Heart left ventricle (tissue), 13 donors: Measurements from ENCODE around the gene DHX57.

Source experiments
- POLR2A ChIP-seq, 2 donors: fragments of 450-650 bp; IDR thresholded peaks; one replicate each; pipeline ENCODE4 v1.6.1; 2017; ENCODE audit warnings: antibody characterized with exemption in 2 of 2, mild to moderate bottlenecking in 2 of 2, moderate library complexity in 2 of 2
- TF ChIP-seq, protein P1 (sequence below), 12 donors: fragments of 200-600 bp; sonication (generic) in 4 of 12; IDR thresholded peaks; one replicate each; pipeline versions ENCODE4 v1.5.0 to v1.8.0; 2018 to 2022; ENCODE audit warnings: antibody characterized with exemption in 12 of 12, mild to moderate bottlenecking in 5 of 12
- donor health status: ischemic (EF 13 %, LVEDD 7.1; RV severe dilation, severe dysfunction).
- donor health status: DM: no; HTN: yes; CAD: no.
- donor health status: DM: no; HTN: no; CAD: no.
- donor health status: ischemic (EF 25% LVEDD 6.9; RV normal size, moderate dysfunction).
- donor health status: ischemic (EF 25% LVEDD 5.7; RV mildly dilated, moderate dysfunction).
- donor health status: ischemic (EF 35%, LVEDD 5.7; RV mildly dilated, moderate dysfunction).
- donor health status: nonischemic (EF 11% LVEDD 7.7; RV severe dilation, severe dysfunction).
- donor health status: DM: yes; HTN: yes; CAD: no.
- donor health status: PGD.
- donor health status: ischemic (EF 29% LVEDD 5.4; RV normal size, mild dysfunction).
- donor health status: nonischemic (EF 23%, LVEDD 6.1; RV moderate dilation, normal function).

DNA sequence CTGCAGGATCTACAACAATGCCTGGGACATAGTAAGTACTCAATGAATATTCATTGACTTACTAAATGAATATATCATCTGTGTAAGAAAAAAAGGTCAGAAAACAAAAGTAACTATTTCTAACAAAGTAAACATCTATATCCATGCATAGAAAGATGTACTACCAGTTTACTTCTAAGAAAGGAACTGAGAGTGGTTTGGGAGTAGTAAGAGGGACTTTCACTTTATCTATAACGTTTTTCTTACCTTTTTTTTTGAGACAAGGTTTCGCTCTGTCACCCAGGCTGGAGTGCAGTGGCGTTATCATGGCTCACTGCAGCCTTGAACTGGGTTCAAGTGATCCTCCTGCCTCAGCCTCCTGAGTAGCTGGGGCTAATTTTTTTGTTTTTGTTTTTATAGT is 25.7 kb downstream of the DHX57 start:
- TF ChIP-seq, protein P1, sequence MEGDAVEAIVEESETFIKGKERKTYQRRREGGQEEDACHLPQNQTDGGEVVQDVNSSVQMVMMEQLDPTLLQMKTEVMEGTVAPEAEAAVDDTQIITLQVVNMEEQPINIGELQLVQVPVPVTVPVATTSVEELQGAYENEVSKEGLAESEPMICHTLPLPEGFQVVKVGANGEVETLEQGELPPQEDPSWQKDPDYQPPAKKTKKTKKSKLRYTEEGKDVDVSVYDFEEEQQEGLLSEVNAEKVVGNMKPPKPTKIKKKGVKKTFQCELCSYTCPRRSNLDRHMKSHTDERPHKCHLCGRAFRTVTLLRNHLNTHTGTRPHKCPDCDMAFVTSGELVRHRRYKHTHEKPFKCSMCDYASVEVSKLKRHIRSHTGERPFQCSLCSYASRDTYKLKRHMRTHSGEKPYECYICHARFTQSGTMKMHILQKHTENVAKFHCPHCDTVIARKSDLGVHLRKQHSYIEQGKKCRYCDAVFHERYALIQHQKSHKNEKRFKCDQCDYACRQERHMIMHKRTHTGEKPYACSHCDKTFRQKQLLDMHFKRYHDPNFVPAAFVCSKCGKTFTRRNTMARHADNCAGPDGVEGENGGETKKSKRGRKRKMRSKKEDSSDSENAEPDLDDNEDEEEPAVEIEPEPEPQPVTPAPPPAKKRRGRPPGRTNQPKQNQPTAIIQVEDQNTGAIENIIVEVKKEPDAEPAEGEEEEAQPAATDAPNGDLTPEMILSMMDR (IDR thresholded peaks at IDR 0.05), result no peak
- TF ChIP-seq POLR2A (IDR thresholded peaks at IDR 0.05), result no peak
